ENCODE results near the gene CCR6. TPM values are rescaled to one million over a fixed set of nuclear protein-coding genes. Genes with fewer than 3 reads are reported as not detected.
"Not testable (repeated sequence)": the region's sequence is repeated elsewhere in the genome, so short reads cannot be mapped to it uniquely, and the experiment has no call there.

Gene CCR6
- total and polyA plus RNA-seq, 4 donors: 0.16 to 0.39 (median 0.32) TPM

- Histone ChIP-seq H3K27me3 (ENCODE audit: control insufficient read depth in 3 of 3, insufficient read depth in 3 of 3, low read length in 2 of 3) (no peaks in the 10 kb centered on the region), H3K4me3 (no peak overlapping the region), H3K4me1 (ENCODE audit: control insufficient read depth in 5 of 5, insufficient read depth in 5 of 5, low read length in 5 of 5) (no peaks in the 10 kb centered on the region), H3K9me3 (ENCODE audit: control insufficient read depth in 4 of 4, insufficient read depth in 3 of 4, low read length in 3 of 4) (peaks cover 0 to 1% (median 0%) of the 10 kb centered on the region in 4 donors), H3K27ac (ENCODE audit: low read depth in 1 of 2, low read length in 1 of 2) (no peak overlapping the region), H3K36me3 (ENCODE audit: control insufficient read depth in 4 of 4, insufficient read depth in 4 of 4, low read length in 4 of 4) (no peaks in the 10 kb centered on the region), H3K9ac (ENCODE audit: insufficient read depth in 1 of 2, low read length in 2 of 2) (no peak overlapping the region)
- TF ChIP-seq CTCF (IDR thresholded peaks at IDR 0.05; ENCODE audit: control extremely low read depth, extremely low read depth): no peak
- DNase-seq (no peak), ATAC-seq (ENCODE audit: insufficient read depth, low FRiP score) (no peak)
- 82% methylated on average over 9 of the region's 9 CpGs for WGBS, 2 donors
These were observed 40.6 kb downstream of the CCR6 start for GRCh38 chr6:167163476-167164011.

GRCh38 chr6:167164261-167164660, 41.4 kb downstream of the CCR6 start:
- 65 to 66% methylated on average over 3 of the region's 3 CpGs for WGBS, 2 donors
- Histone ChIP-seq H3K9me3 (ENCODE audit: control insufficient read depth in 4 of 4, insufficient read depth in 3 of 4, low read length in 3 of 4) (peaks cover 0 to 1% (median 0%) of the 10 kb centered on the region in 4 donors), H3K27me3 (ENCODE audit: control insufficient read depth in 3 of 3, insufficient read depth in 3 of 3, low read length in 2 of 3) (no peaks in the 10 kb centered on the region), H3K4me1 (ENCODE audit: control insufficient read depth in 5 of 5, insufficient read depth in 5 of 5, low read length in 5 of 5) (no peaks in the 10 kb centered on the region), H3K27ac (ENCODE audit: low read depth in 1 of 2, low read length in 1 of 2) (no peak overlapping the region), H3K9ac (ENCODE audit: insufficient read depth in 1 of 2, low read length in 2 of 2) (no peak overlapping the region), H3K36me3 (ENCODE audit: control insufficient read depth in 4 of 4, insufficient read depth in 4 of 4, low read length in 4 of 4) (no peaks in the 10 kb centered on the region), H3K4me3 (no peak overlapping the region)
- ATAC-seq (ENCODE audit: insufficient read depth, low FRiP score) (no peak), DNase-seq (no peak)
- TF ChIP-seq CTCF (IDR thresholded peaks at IDR 0.05; ENCODE audit: control extremely low read depth, extremely low read depth): no peak

GRCh38 chr6:167165858-167166471, 43.1 kb downstream of the CCR6 start:
- Histone ChIP-seq H3K36me3 (ENCODE audit: control insufficient read depth in 4 of 4, insufficient read depth in 4 of 4, low read length in 4 of 4) (no peaks in the 10 kb centered on the region), H3K4me3 (no peak overlapping the region), H3K27ac (ENCODE audit: low read depth in 1 of 2, low read length in 1 of 2) (no peak overlapping the region), H3K4me1 (ENCODE audit: control insufficient read depth in 5 of 5, insufficient read depth in 5 of 5, low read length in 5 of 5) (no peaks in the 10 kb centered on the region), H3K27me3 (ENCODE audit: control insufficient read depth in 3 of 3, insufficient read depth in 3 of 3, low read length in 2 of 3) (no peaks in the 10 kb centered on the region), H3K9ac (ENCODE audit: insufficient read depth in 1 of 2, low read length in 2 of 2) (no peak overlapping the region), H3K9me3 (ENCODE audit: control insufficient read depth in 4 of 4, insufficient read depth in 3 of 4, low read length in 3 of 4) (peaks cover 0 to 1% (median 0%) of the 10 kb centered on the region in 4 donors)
- ATAC-seq (ENCODE audit: insufficient read depth, low FRiP score): no peak
- WGBS, 2 donors: 89 to 90% methylated on average over 2 of the region's 2 CpGs
- no peak for TF ChIP-seq CTCF (IDR thresholded peaks at IDR 0.05; ENCODE audit: control extremely low read depth, extremely low read depth)
- no peak for DNase-seq

GRCh38 chr6:167167699-167168098, 44.8 kb downstream of the CCR6 start:
- not testable (repeated sequence) for ATAC-seq (ENCODE audit: insufficient read depth, low FRiP score); H3K9ac ChIP-seq (ENCODE audit: insufficient read depth in 1 of 2, low read length in 2 of 2); H3K27ac ChIP-seq (ENCODE audit: low read depth in 1 of 2, low read length in 1 of 2); H3K27me3 ChIP-seq (ENCODE audit: control insufficient read depth in 3 of 3, insufficient read depth in 3 of 3, low read length in 2 of 3); H3K36me3 ChIP-seq (ENCODE audit: control insufficient read depth in 4 of 4, insufficient read depth in 4 of 4, low read length in 4 of 4); DNase-seq; H3K9me3 ChIP-seq (ENCODE audit: control insufficient read depth in 4 of 4, insufficient read depth in 3 of 4, low read length in 3 of 4); H3K4me3 ChIP-seq; H3K4me1 ChIP-seq (ENCODE audit: control insufficient read depth in 5 of 5, insufficient read depth in 5 of 5, low read length in 5 of 5)
- 53 to 85% methylated on average over 5 to 8 of the region's 10 CpGs for WGBS, 2 donors

- not testable (repeated sequence) for H3K9me3 ChIP-seq (ENCODE audit: control insufficient read depth in 4 of 4, insufficient read depth in 3 of 4, low read length in 3 of 4); ATAC-seq (ENCODE audit: insufficient read depth, low FRiP score); H3K9ac ChIP-seq (ENCODE audit: insufficient read depth in 1 of 2, low read length in 2 of 2); H3K4me3 ChIP-seq; H3K36me3 ChIP-seq (ENCODE audit: control insufficient read depth in 4 of 4, insufficient read depth in 4 of 4, low read length in 4 of 4); DNase-seq; H3K4me1 ChIP-seq (ENCODE audit: control insufficient read depth in 5 of 5, insufficient read depth in 5 of 5, low read length in 5 of 5); H3K27ac ChIP-seq (ENCODE audit: low read depth in 1 of 2, low read length in 1 of 2); H3K27me3 ChIP-seq (ENCODE audit: control insufficient read depth in 3 of 3, insufficient read depth in 3 of 3, low read length in 2 of 3)
- WGBS, 2 donors: 74 to 88% methylated on average over 13 of the region's 16 CpGs
These were observed 45.4 kb downstream of the CCR6 start for GRCh38 chr6:167168296-167168695.

- H3K4me3 ChIP-seq; DNase-seq; H3K27ac ChIP-seq (ENCODE audit: low read depth in 1 of 2, low read length in 1 of 2); H3K9me3 ChIP-seq (ENCODE audit: control insufficient read depth in 4 of 4, insufficient read depth in 3 of 4, low read length in 3 of 4); H3K36me3 ChIP-seq (ENCODE audit: control insufficient read depth in 4 of 4, insufficient read depth in 4 of 4, low read length in 4 of 4); H3K9ac ChIP-seq (ENCODE audit: insufficient read depth in 1 of 2, low read length in 2 of 2); H3K27me3 ChIP-seq (ENCODE audit: control insufficient read depth in 3 of 3, insufficient read depth in 3 of 3, low read length in 2 of 3); ATAC-seq (ENCODE audit: insufficient read depth, low FRiP score); H3K4me1 ChIP-seq (ENCODE audit: control insufficient read depth in 5 of 5, insufficient read depth in 5 of 5, low read length in 5 of 5): not testable (repeated sequence)
- WGBS, 2 donors: 66 to 82% methylated on average over 3 of the region's 13 CpGs
These were observed 47.0 kb downstream of the CCR6 start for GRCh38 chr6:167169867-167170266.

Data from lung (tissue), 12 donors.